ENCODE measurements around the gene TGFBR1.

TGFBR1 gene

GRCh38 chr9:99058964-99059921 lies 45.7 kb upstream of the TGFBR1 start:
- Histone ChIP-seq H3K27ac (ENCODE audit: low read length) (no peak overlapping the region), H3K9me3 (replicated peaks; ENCODE audit: insufficient read depth, low read length) (no peaks in the 10 kb centered on the region), H3F3A (ENCODE audit: insufficient read depth, low read length) (peaks cover 8% of the 10 kb centered on the region; the same call in 1 of the 2 replicates), H3K9me2 (replicated peaks; ENCODE audit: insufficient read depth, low read length) (no peaks in the 10 kb centered on the region), H3K79me2 (ENCODE audit: low read length) (no peaks in the 10 kb centered on the region), H3K4me1 (ENCODE audit: low read length) (peaks cover 31% of the 10 kb centered on the region), H3K4me2 (ENCODE audit: low read depth, low read length) (no peak overlapping the region), H4K20me1 (ENCODE audit: insufficient read depth, low read length) (no peaks in the 10 kb centered on the region), H3K4me3 (ENCODE audit: low read length) (no peak overlapping the region), H3K36me3 (replicated peaks; ENCODE audit: insufficient read depth, low read length) (no peaks in the 10 kb centered on the region), H2AFZ (ENCODE audit: low read length) (no peak overlapping the region), H3K27me3 (replicated peaks; ENCODE audit: insufficient read depth, low read length) (no peaks in the 10 kb centered on the region), H3K9ac (ENCODE audit: low read length) (no peak overlapping the region)
- DNase-seq = no peak
- TF ChIP-seq CTCF (IDR thresholded peaks at IDR 0.05; ENCODE audit: low read length) = no peak
- TF ChIP-seq EZH2phosphoT487 (IDR thresholded peaks at IDR 0.05; ENCODE audit: low read length) = no peak
- TF ChIP-seq EZH2 (optimal IDR thresholded peaks at IDR 0.05; ENCODE audit: low read depth, low read length) = no peak

DNA sequence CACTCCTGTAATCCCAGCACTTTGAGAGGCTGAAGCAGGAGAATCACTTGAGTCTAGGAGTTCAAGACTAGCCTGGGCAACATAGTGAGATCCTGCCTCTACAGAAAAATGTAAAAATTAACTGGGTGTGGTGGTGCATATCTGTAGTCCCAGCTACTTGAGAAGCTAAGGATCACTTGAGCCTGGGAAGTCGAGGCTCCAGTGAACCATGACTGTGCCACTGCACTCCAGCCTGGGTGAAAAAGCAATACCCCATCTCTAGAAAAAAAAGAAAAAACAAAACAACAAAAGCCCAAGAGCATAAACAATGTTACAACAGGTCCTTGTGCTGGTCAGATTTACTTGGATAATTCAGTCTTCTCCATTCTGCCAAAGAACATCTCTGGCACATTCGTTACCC lies 44.3 kb upstream of the TGFBR1 start:
- DNase-seq = no peak
- H3K27ac ChIP-seq (ENCODE audit: low read length) = no peak overlapping the region

DNA sequence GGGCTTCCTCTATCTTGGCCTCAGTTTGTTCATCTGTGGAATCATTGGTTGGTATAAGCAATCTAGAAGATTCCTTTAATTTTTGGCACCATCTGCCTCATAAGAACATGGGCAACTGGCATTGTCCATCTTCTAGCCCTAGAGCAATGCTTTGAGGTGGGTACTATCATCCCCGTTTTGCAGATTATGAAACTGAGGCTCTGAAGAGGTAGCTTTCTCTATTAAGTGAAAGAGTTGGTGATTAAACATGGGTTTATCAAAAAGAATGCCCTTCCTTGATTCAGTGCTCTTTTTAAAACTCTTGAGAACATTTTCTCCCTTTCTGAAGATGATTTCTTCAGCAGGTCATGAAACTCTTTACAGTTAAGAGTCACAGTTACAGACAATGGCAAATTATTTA lies 42.4 kb upstream of the TGFBR1 start:
- no peak for TF ChIP-seq EZH2 (optimal IDR thresholded peaks at IDR 0.05; ENCODE audit: low read depth, low read length)
- TF ChIP-seq CTCF (IDR thresholded peaks at IDR 0.05; ENCODE audit: low read length) = no peak
- TF ChIP-seq EZH2phosphoT487 (IDR thresholded peaks at IDR 0.05; ENCODE audit: low read length) = no peak
- Histone ChIP-seq H3K4me1 (ENCODE audit: low read length) (peaks cover 23% of the 10 kb centered on the region), H3K27ac (ENCODE audit: low read length) (no peak overlapping the region), H3K9me2 (replicated peaks; ENCODE audit: insufficient read depth, low read length) (no peaks in the 10 kb centered on the region), H3K36me3 (replicated peaks; ENCODE audit: insufficient read depth, low read length) (no peaks in the 10 kb centered on the region), H3K4me2 (ENCODE audit: low read depth, low read length) (no peak overlapping the region), H3K79me2 (ENCODE audit: low read length) (no peaks in the 10 kb centered on the region), H3K9ac (ENCODE audit: low read length) (no peak overlapping the region), H2AFZ (ENCODE audit: low read length) (no peak overlapping the region), H3K4me3 (ENCODE audit: low read length) (no peak overlapping the region), H3F3A (ENCODE audit: insufficient read depth, low read length) (peaks cover 6% of the 10 kb centered on the region; the same call in 1 of the 2 replicates), H3K27me3 (replicated peaks; ENCODE audit: insufficient read depth, low read length) (no peaks in the 10 kb centered on the region), H4K20me1 (ENCODE audit: insufficient read depth, low read length) (no peaks in the 10 kb centered on the region), H3K9me3 (replicated peaks; ENCODE audit: insufficient read depth, low read length) (no peaks in the 10 kb centered on the region)
- no peak for DNase-seq

More for the DNA sequence above, 44.3 kb upstream of the TGFBR1 start:
- Histone ChIP-seq H3K9me3 (replicated peaks; ENCODE audit: insufficient read depth, low read length) (no peaks in the 10 kb centered on the region), H3K9ac (ENCODE audit: low read length) (no peak overlapping the region), H3K4me1 (ENCODE audit: low read length) (peaks cover 31% of the 10 kb centered on the region), H2AFZ (ENCODE audit: low read length) (no peak overlapping the region), H3K36me3 (replicated peaks; ENCODE audit: insufficient read depth, low read length) (no peaks in the 10 kb centered on the region), H3K9me2 (replicated peaks; ENCODE audit: insufficient read depth, low read length) (no peaks in the 10 kb centered on the region), H3K79me2 (ENCODE audit: low read length) (no peaks in the 10 kb centered on the region), H3K4me3 (ENCODE audit: low read length) (no peak overlapping the region), H3F3A (ENCODE audit: insufficient read depth, low read length) (peaks cover 8% of the 10 kb centered on the region; the same call in 1 of the 2 replicates), H3K4me2 (ENCODE audit: low read depth, low read length) (no peak overlapping the region), H3K27me3 (replicated peaks; ENCODE audit: insufficient read depth, low read length) (no peaks in the 10 kb centered on the region), H4K20me1 (ENCODE audit: insufficient read depth, low read length) (no peaks in the 10 kb centered on the region)
- TF ChIP-seq EZH2 (optimal IDR thresholded peaks at IDR 0.05; ENCODE audit: low read depth, low read length) = no peak
- no peak for TF ChIP-seq CTCF (IDR thresholded peaks at IDR 0.05; ENCODE audit: low read length)
- TF ChIP-seq EZH2phosphoT487 (IDR thresholded peaks at IDR 0.05; ENCODE audit: low read length) = no peak

All from MM.1S (cell line).